ENCODE measurements around the gene CPNE1. TPM values are rescaled to one million over a fixed set of nuclear protein-coding genes. Genes with fewer than 3 reads are reported as not detected.

The CPNE1 gene
- 159 to 217 TPM (median 213 TPM) in 5 replicates for total RNA-seq (2022; extraction: Qiagen RNA extraction)

DNA sequence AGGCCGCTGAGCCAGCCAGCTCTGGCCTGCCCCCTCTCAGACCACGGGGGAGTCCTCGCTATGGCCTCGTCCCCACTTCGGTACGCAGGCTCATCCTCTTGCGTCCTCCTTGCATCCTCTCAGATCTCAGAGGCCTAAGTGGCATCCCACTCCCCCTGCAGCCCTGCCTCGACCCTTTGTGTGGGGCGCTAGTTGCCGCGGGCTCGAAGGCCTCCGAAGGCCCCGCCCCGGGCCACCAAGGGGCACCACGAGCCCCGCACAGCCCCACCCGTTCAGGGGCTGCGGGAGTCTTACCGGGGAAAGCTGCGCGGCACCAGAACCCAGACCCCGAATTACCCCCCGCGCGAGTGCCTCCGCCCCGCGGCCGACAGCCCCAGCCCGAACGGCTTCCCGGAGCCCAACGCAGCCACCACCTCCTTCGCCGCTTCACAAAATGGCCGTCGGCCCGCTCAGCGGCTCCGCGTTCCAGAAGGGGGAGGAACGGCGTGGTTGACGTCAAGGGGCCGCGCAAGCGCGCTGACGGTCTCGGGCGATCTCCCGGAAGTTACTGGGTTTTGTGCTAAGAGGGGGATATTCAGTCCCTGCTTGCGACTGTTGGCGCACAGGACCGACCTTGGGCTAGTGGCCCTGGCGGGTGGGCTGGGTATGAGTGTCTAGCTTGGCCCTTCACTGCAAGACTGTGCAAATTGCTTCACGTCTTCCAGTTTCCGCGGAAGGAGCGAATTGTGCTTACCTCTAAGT is at the start of gene CPNE1, which contains the start of gene RBM12:
Gene CPNE1 (minus strand): TSS at position 435 of the 741 bp plus-strand sequence. CDS start 31,977 bp downstream, outside the sequence.
Gene RBM12 (minus strand): TSS at position 435 of the 741 bp plus-strand sequence. CDS start 9,578 bp downstream, outside the sequence.

DNA sequence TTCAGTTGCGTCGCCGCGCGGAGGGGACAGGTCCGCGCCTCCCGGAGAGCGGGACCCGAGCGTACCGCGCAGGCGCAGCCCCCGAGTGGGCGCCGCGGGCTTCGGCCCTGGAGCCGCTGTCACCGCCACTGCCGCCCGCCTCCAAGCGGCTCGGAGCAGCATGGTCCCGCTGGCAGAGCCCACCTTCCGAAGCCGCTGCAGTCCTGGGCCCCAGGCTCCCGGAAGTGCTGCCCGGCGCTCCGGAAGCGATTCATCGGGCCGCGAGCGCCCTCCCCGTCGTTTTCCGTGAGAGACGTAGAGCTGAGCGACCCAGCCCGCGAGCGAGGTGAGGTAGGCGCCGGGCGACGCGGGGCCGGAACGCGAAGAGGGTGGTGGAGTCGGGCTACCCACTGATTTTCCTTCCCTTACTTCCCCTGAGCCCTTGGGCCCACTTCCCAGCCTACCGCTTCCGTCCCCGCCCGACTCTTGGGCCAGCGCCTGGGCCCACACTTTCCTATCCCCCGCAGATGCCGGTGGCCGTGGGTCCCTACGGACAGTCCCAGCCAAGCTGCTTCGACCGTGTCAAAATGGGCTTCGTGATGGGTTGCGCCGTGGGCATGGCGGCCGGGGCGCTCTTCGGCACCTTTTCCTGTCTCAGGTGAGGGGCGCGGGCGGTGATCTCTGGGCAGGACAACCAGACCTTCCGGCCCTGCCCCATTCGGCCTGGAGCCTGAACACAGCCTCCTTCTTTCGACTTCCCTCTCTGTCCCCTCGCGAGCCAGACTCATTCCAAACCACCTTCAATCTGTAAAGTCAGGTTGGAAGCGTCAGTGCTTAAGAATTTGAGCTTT is 34.6 kb upstream of the CPNE1 start, which contains the start of the genes NFS1 and ROMO1:
Gene NFS1 (minus strand): TSS at position 226 of the 830 bp plus-strand sequence. CDS start 64 bp downstream, at position 162.
Gene ROMO1 (plus strand): TSS at position 279 of the 830 bp plus-strand sequence. CDS start 228 bp downstream, at position 507.

DNA sequence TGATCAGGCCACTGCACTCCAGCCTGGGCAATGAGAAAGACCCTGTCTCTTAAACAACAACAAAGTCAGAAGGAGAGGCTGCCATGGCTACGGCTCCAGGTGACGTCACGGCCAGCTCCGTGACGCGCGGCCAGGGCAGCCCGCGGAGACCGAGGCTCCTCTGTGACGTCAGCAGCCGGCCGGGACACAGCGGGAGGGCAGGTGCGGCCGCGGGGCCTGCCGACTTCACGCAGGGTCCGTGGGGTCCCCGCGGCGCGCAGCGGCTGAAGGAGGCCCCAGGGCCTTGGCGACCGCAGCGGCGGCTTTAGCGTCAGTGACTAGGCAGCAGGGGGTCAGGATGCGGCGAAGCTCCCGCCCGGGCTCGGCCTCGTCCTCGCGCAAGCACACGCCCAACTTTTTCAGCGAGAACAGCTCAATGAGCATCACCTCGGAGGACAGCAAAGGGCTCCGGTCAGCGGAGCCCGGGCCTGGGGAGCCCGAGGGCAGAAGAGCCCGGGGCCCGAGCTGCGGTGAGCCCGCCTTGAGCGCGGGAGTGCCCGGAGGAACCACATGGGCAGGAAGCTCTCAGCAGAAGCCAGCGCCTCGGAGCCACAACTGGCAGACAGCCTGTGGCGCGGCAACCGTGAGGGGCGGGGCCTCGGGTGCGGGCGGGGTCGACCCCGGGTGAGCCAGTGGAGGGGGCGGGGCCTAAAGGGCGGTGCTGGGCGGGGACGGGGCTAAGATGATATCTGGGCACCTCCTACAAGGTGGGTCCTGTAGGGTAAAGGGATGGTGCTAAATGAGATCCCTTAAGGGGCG is 48.8 kb downstream of the CPNE1 start, which contains the start of gene SPAG4:
Gene SPAG4 (plus strand): TSS at position 163 of the 798 bp plus-strand sequence. CDS start 175 bp downstream, at position 338.

Other genes starting within 250 kb of the CPNE1 start
- not detected in 5 replicates for gene GDF5, start 226.7 kb downstream of the CPNE1 start, total RNA-seq (2022; extraction: Qiagen RNA extraction)
- 14.4 to 32.7 TPM (median 27.2 TPM) in 5 replicates for gene CEP250, start 209.3 kb downstream of the CPNE1 start, total RNA-seq (2022; extraction: Qiagen RNA extraction)
- gene C20orf173, start 135.2 kb downstream of the CPNE1 start, total RNA-seq (2022; extraction: Qiagen RNA extraction): not detected in 5 replicates
- 228 to 236 TPM (median 231 TPM) in 5 replicates for gene ERGIC3, start 122.8 kb downstream of the CPNE1 start, total RNA-seq (2022; extraction: Qiagen RNA extraction)
- 3.3 to 4.9 TPM (median 4.4 TPM) in 5 replicates for gene SPAG4, start 49.1 kb downstream of the CPNE1 start, total RNA-seq (2022; extraction: Qiagen RNA extraction)
- 65.9 to 125 TPM (median 113 TPM) in 5 replicates for gene RBM12, start within 50 bp of the CPNE1 start, total RNA-seq (2022; extraction: Qiagen RNA extraction)
- 28.7 to 39.6 TPM (median 37.3 TPM) in 5 replicates for gene NFS1, start 34.5 kb upstream of the CPNE1 start, total RNA-seq (2022; extraction: Qiagen RNA extraction)
- 277 to 370 TPM (median 304 TPM) in 5 replicates for gene ROMO1, start 34.5 kb upstream of the CPNE1 start, total RNA-seq (2022; extraction: Qiagen RNA extraction)
- gene RBM39, start 77.4 kb upstream of the CPNE1 start, total RNA-seq (2022; extraction: Qiagen RNA extraction): 188 to 216 TPM (median 200 TPM) in 5 replicates
- gene PHF20, start 107.1 kb upstream of the CPNE1 start, total RNA-seq (2022; extraction: Qiagen RNA extraction): 33.6 to 40.3 TPM (median 38.0 TPM) in 5 replicates